Esophagus squamous epithelium (tissue), 5 donors: ENCODE data around the gene ARSJ. TPM values are rescaled to one million over a fixed set of nuclear protein-coding genes. Genes with fewer than 3 reads are reported as not detected.

Experiments used
- DNase-seq: peaks from one replicate; lab custom pipeline; 2025; lab: John Stamatoyannopoulos, UW
- H3K27ac ChIP-seq, 4 donors: fragments of 200-600 bp; sonication (generic); one replicate each; pipeline ENCODE4 v1.5.1; 2016 to 2019; ENCODE audit warnings: mild to moderate bottlenecking in 1 of 4
- H3K27me3 ChIP-seq, 4 donors: fragments of 200-600 bp; sonication (generic); 1 replicate in 3 of 4; 2 replicates in 1 of 4; pipeline versions ENCODE4 v1.5.1 to v1.6.0; 2017 to 2021; ENCODE audit warnings: antibody characterized with exemption in 1 of 4
- H3K36me3 ChIP-seq, 3 donors: fragments of 200-600 bp; sonication (generic); one replicate each; pipeline ENCODE4 v1.5.1; 2016 to 2019
- H3K4me1 ChIP-seq, 3 donors: fragments of 200-600 bp; sonication (generic); one replicate each; pipeline ENCODE4 v1.5.1; 2017 to 2019
- H3K4me3 ChIP-seq, 4 donors: fragments of 200-600 bp; sonication (generic); 1 replicate in 3 of 4; 2 replicates in 1 of 4; pipeline ENCODE4 v1.5.1; 2016 to 2019; ENCODE audit warnings: mild to moderate bottlenecking in 2 of 4, moderate library complexity in 1 of 4
- H3K9me3 ChIP-seq, 3 donors: fragments of 200-600 bp; sonication (generic); one replicate each; pipeline ENCODE4 v1.5.1; 2016 to 2019
- CTCF ChIP-seq, 6 experiments: fragments of 450-650 bp in 4 of 6; fragments of 200-600 bp in 2 of 6; sonication (generic) in 2 of 6; IDR thresholded peaks; one replicate each; pipeline ENCODE4 v1.5.1; 2016 to 2019; ENCODE audit warnings: antibody characterized with exemption in 6 of 6, mild to moderate bottlenecking in 4 of 6, moderate library complexity in 4 of 6
- POLR2A ChIP-seq, 4 donors: fragments of 450-650 bp; IDR thresholded peaks; one replicate each; pipeline ENCODE4 v1.6.1; 2017; ENCODE audit warnings: antibody characterized with exemption in 4 of 4, mild to moderate bottlenecking in 4 of 4, moderate library complexity in 3 of 4
- WGBS, 2 donors: methylation state at CpG; one replicate each; pipeline ENCODE4 v1.1.5; 2018; 5-methylcytosine and 5-hydroxymethylcytosine counted together
- intact Hi-C: fragments of 100-400 bp; cut with DNase I; formaldehyde crosslinking; loops from one replicate; pipeline ENCODE4 v1.15.0; 2022
- total RNA-seq, 4 donors: library from RNA; depleted of rRNA; stranded (reverse); fragments of >200 nt; gene quantifications; one replicate each; pipeline ENCODE4 v1.1.0, GENCODE V29; 2016
- donor health status: DM: yes; HTN: yes; CAD: no.

The ARSJ gene
- total RNA-seq, 4 donors from 2014 or later, result 2.7 to 10.3 (median 5.8) TPM

- no peaks in the 10 kb centered on the region for H3K36me3 ChIP-seq
- WGBS, 2 donors, result 18 to 35% methylated on average over 6 of the region's 6 CpGs
- H3K27ac ChIP-seq, result peak overlapping the region in 3 of 4 donors; percentile 20 to 61 (median 36)
- H3K27me3 ChIP-seq, result no peaks in the 10 kb centered on the region
- TF ChIP-seq CTCF (IDR thresholded peaks at IDR 0.05), result no peak
- TF ChIP-seq POLR2A (IDR thresholded peaks at IDR 0.05), result no peak
- no peak overlapping the region for H3K4me3 ChIP-seq
- H3K4me1 ChIP-seq, result peaks cover 0 to 38% (median 4%) of the 10 kb centered on the region in 3 donors
- no peaks in the 10 kb centered on the region for H3K9me3 ChIP-seq
- no peak for DNase-seq
- intact Hi-C loops, result no loop called here
These were observed 28.2 kb downstream of the ARSJ start for GRCh38 chr4:113951263-113951662.

- intact Hi-C loops, result no loop called here
- H3K27me3 ChIP-seq, result no peaks in the 10 kb centered on the region
- H3K9me3 ChIP-seq, result no peaks in the 10 kb centered on the region
- TF ChIP-seq CTCF (IDR thresholded peaks at IDR 0.05) (no peak), POLR2A (IDR thresholded peaks at IDR 0.05) (no peak)
- H3K27ac ChIP-seq, result peak overlapping the region in 2 of 4 donors; percentile 20 to 61
- peaks cover 0 to 27% (median 4%) of the 10 kb centered on the region in 3 donors for H3K4me1 ChIP-seq
- no peaks in the 10 kb centered on the region for H3K36me3 ChIP-seq
- no peak for DNase-seq
- H3K4me3 ChIP-seq, result no peak overlapping the region
These were observed 29.2 kb downstream of the ARSJ start for GRCh38 chr4:113950207-113950606.

GRCh38 chr4:113947484-113947883 is 32.0 kb downstream of the ARSJ start:
- no peak for TF ChIP-seq CTCF (IDR thresholded peaks at IDR 0.05)
- no peak for TF ChIP-seq POLR2A (IDR thresholded peaks at IDR 0.05)
- 88 to 97% methylated on average over 1 of the region's 1 CpG for WGBS, 2 donors
- no peaks in the 10 kb centered on the region for H3K9me3 ChIP-seq
- intact Hi-C loops, result no loop called here
- H3K36me3 ChIP-seq, result no peaks in the 10 kb centered on the region
- no peak for DNase-seq
- peaks cover 0 to 17% (median 4%) of the 10 kb centered on the region in 3 donors for H3K4me1 ChIP-seq
- no peaks in the 10 kb centered on the region for H3K27me3 ChIP-seq
- no peak overlapping the region for H3K27ac ChIP-seq
- H3K4me3 ChIP-seq, result no peak overlapping the region

GRCh38 chr4:113945906-113946305 is 33.5 kb downstream of the ARSJ start:
- Histone ChIP-seq H3K4me1 (peaks cover 0 to 5% (median 0%) of the 10 kb centered on the region in 3 donors), H3K4me3 (no peak overlapping the region), H3K36me3 (no peaks in the 10 kb centered on the region), H3K27ac (no peak overlapping the region), H3K9me3 (no peaks in the 10 kb centered on the region), H3K27me3 (no peaks in the 10 kb centered on the region)
- WGBS, 2 donors, result 63 to 85% methylated on average over 1 of the region's 1 CpG
- TF ChIP-seq POLR2A (IDR thresholded peaks at IDR 0.05) (no peak), CTCF (IDR thresholded peaks at IDR 0.05) (no peak)
- DNase-seq, result no peak
- intact Hi-C loops, result no loop called here

GRCh38 chr4:113943863-113944262 is 35.6 kb downstream of the ARSJ start:
- DNase-seq, result no peak
- Histone ChIP-seq H3K27ac (no peak overlapping the region), H3K9me3 (no peaks in the 10 kb centered on the region), H3K4me3 (no peak overlapping the region), H3K4me1 (no peaks in the 10 kb centered on the region), H3K36me3 (no peaks in the 10 kb centered on the region), H3K27me3 (no peaks in the 10 kb centered on the region)
- 45 to 73% methylated on average over 3 of the region's 3 CpGs for WGBS, 2 donors
- intact Hi-C loops, result no loop called here
- no peak for TF ChIP-seq POLR2A (IDR thresholded peaks at IDR 0.05)
- TF ChIP-seq CTCF (IDR thresholded peaks at IDR 0.05), result no peak
